Stimulated activated CD8-positive, alpha-beta memory T cell treated with anti-CD3 and anti-CD28 coated beads, Interleukin-4, amount 100 ng/mL, for 24 hours (primary cell): ENCODE measurements around the gene PAFAH1B2.
"Not testable (repeated sequence)": the region's sequence is repeated elsewhere in the genome, so short reads cannot be mapped to it uniquely, and the experiment has no call there.

Source experiments
- DNase-seq: peaks from one replicate; pipeline ENCODE4 v3.0.0-alpha.2; 2020; ENCODE audit warnings: low read depth

PAFAH1B2 gene

DNA sequence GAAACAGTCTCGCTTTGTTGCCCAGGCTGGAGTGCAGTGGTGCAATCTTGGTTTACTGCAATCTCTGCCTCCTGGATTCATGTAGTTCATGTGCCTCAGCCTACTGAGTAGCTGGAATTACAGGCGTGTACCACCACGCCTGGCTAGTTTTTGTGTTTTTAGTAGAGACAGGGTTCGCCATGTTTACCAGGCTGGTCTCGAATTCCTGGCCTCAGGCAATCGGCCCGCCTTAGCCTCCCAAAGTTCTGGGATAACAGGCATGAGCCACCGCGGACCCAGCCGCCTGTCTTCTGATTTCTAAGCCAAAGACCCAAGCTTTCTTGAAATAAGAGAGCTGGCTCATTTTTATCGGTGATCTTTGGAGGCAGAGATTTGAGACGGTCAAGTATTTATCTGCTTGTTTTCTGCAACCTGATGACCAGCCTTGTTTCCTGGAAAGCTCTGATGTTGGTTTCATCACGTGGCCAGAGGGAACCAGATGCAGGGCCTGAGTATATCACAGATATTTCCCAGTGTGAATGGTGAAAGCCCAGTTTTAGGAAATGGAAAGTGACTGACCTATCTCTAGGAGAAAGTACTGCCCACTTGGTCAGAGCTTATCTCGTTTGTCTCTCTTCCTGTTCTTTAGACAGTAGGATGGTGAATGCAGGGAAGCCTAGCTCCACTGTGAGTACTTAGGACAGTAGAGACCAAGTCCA is 28.8 kb downstream of the PAFAH1B2 start:
- DNase-seq, result no peak

DNA sequence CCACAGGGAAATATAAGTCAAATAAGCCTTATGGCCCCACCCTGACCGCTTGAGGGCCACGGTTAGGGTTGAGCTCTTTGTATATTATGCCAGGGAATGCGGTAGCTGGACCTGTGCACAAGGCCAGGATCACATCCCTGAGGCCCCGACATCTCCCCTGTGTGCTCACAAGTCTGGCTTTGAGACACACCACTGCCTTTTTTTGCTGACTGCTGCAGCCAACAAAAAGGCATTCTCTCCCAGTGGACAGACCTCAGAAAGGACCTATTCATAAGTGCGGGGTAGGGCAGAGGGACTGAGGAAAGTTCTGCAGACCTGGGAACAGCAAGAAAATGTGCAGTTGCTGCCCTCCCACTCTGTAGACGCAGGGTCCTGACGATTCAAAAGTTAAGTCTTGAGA is 31.0 kb downstream of the PAFAH1B2 start:
- DNase-seq, result no peak

- no peak for DNase-seq
Observed at GRCh38 chr11:117175781-117176180, 31.7 kb downstream of the PAFAH1B2 start.

DNA sequence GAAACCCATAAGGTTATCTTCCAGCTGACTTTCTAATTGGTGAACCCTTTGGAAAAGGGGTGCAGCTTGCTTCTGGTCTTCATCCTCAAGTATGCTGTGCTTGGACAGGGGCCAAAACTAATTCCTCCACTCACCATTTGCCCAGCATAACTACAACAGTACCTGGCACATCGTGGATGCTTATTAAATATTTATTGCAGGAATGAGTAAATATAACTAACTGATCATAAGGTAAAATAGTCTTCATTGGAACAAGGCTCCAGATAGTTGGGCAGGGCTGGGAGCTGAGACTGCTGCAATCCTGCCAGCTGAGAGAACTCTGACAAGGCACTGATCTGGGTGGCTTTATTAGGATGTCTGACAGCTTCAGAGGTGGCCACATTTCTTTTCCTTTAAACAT is 32.1 kb downstream of the PAFAH1B2 start:
- no peak for DNase-seq

GRCh38 chr11:117177534-117178209 is 33.6 kb downstream of the PAFAH1B2 start:
- DNase-seq, result no peak

DNA sequence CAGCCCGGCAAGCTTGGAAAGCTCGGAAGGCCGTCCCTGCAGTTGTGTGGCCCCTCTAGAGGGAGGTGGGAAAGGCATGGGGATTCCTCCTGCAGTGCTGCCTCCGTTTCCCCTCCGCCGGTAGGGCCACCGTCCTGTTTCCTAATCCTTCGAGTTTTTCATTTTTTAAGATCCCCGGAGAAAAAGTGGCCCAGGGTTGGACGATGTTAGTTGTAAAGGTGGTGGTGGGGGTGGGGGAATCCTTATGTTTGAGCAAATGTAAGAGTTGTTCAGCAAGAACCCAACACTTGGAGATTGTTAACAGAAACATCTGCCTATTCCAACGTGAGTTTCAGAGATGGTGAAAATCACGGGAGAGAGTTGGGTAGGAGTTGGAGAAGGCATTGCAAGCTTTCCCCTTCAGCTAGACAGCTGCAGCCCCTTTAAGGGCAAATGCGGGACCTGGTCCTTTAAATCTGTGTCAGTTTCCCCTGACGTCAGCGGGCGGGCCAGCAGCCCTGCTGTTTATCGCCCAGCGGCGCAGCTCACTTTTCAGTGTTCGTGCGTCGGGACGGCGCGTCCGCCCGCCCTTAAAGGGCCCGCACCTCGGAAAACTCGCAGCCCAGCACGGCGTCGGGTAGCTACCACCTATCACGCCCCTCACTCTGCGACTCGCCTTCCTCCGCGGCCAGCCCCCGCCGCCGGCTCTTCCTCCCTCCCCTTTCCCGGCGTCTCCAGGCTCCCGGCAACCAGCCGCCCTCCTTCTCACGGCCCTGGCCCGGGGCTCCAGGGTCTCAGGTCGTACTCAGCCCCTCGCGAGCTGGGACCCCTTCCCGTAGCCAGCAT is 34.3 kb downstream of the PAFAH1B2 start, which contains the start of gene SIDT2:
TSS of gene SIDT2 (plus strand) at position 534 of the 825 bp plus-strand sequence. CDS start 521 bp downstream, outside the sequence.
- DNase-seq, result peak; percentile 86

DNA sequence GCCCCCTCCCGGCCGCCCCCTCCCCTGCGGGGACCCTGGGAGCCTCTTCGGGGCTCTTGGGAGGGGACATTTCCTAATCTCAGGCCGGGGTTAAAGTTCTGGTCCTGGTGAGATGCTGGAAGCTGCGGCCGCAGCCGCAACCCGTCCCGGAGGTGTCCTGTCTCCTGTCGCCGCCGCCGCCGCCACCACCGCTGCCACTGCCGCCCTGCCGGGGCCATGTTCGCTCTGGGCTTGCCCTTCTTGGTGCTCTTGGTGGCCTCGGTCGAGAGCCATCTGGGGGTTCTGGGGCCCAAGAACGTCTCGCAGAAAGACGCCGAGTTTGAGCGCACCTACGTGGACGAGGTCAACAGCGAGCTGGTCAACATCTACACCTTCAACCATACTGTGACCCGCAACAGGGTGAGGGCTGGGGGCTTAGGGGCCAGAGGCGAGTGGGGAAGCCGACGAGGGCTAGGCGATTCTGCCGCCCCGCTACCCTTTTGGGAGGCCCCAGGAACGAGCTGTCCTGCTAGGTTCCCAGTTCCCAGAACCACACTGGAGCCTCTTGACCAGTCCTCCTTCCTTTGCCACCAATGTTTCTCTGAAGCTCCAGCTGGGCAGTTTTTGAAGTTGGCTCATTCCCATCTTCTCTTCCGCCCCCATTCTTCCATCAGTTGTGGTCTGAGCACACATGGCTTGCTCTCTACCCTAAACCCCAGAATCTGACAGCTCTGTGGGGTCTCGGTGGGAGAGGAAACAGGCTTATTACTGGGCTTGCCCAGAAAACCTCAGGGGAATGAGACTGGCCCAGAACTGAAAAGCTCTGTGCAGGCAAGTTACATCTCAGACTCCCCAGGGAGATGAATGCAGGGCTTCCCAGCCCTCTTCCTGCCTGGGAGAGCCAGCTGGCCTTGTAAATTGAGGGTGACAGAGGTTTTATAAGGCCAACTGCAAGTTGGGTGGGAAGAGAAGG is 35.2 kb downstream of the PAFAH1B2 start:
- DNase-seq, result peak; percentile 11

GRCh38 chr11:117180020-117180419 is 35.9 kb downstream of the PAFAH1B2 start:
- DNase-seq, result no peak

- peak; percentile 15 for DNase-seq
Observed at GRCh38 chr11:117180661-117181585, 36.8 kb downstream of the PAFAH1B2 start.

DNA sequence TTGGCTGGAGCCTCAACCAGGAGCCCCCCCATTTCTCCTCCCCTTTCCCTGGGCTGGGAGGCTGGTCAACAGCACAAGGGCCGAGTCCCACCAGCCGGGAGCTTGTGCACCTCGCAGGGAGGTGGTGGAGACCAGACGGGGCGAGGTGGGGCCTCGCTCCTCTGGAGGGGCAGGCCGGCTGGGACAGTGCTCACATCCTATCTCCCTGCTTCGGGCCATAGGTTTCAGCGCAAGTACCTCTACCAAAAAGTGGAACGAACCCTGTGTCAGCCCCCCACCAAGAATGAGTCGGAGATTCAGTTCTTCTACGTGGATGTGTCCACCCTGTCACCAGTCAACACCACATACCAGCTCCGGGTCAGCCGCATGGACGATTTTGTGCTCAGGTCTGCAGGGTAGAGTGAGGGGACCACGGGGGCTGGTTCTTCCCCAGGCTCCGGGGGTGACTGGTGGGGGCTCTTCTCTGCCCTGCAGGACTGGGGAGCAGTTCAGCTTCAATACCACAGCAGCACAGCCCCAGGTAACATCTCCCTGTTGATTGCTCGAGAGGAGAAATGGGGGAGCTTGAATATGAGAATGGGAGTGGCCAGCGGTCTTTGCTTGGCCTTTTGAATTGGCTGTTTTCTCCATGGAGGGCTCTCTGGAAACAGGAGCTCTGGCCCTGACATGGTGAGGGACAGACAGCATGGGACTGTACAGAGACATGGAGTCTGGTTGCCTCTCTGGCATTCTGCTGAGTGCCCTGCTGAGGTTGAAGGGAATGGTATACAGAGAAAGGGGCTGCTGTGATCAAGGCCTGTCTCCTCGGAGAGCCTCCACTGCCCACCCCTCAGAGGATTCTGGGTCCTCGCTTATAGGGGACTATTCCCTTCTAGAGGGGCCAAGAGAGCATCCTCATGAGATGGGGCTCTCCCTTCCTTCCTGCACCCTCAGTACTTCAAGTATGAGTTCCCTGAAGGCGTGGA is 37.8 kb downstream of the PAFAH1B2 start:
- DNase-seq, result no peak

GRCh38 chr11:117182551-117182935 is 38.5 kb downstream of the PAFAH1B2 start:
- no peak for DNase-seq

- DNase-seq, result not testable (repeated sequence)
Observed at GRCh38 chr11:117183178-117183577, 39.1 kb downstream of the PAFAH1B2 start.

DNA sequence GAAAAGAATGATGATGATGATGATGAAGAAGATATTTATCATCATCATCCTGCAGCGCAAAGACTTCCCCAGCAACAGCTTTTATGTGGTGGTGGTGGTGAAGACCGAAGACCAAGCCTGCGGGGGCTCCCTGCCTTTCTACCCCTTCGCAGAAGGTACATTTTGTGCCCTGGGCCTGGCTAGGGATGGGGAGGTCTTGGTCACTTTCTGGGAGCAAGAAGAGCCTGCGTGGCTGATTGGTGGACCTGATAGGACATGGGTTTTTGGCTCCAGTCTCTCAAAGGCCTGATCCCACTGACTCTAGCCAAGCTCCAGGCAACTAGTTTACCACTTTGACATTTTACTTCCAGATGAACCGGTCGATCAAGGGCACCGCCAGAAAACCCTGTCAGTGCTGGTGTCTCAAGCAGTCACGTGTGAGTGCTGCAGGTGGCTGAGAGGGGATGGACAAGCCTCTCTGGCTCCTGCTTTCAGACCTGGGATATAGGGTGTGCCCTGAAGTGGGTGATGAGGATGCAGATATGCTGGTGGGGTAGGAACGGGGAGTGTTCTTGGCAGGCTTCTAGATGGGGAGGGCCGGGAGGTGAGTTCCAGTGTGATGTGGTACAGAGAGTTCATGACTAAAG is 39.8 kb downstream of the PAFAH1B2 start:
- no peak for DNase-seq

DNA sequence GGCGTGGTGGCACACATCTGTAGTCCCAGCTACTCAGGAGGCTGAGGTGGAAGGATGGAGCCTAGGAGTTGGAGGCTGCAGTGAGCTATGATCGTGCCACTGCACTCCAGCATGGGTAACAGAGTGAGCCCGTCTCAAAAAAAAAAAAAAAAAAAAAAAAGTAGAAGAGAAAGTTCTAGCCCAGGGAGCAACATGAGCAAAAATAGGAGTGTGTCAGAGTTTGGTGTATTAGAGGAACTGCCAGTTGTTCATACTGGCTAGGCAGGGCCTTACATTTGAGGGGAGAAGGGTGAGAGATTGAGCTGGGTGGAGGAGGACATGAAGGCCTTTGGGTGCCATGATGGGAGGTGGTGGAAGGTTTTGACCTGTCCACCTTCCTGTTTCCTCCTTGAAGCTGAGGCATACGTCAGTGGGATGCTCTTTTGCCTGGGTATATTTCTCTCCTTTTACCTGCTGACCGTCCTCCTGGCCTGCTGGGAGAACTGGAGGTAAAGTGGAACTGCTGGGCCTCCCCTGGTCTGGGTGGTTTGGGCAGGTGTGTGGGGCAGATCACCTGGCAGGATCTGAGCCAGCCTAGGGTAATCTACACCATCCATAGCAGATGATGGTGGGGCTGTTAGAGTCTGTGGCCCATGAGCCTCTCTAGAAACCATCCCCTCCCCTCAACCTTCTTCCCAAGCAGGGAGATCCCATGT is 41.8 kb downstream of the PAFAH1B2 start:
- DNase-seq, result no peak

GRCh38 chr11:117186431-117186761 is 42.3 kb downstream of the PAFAH1B2 start:
- DNase-seq, result no peak

GRCh38 chr11:117187007-117187406 is 42.9 kb downstream of the PAFAH1B2 start:
- no peak for DNase-seq

- no peak for DNase-seq
Observed at GRCh38 chr11:117187428-117187798, 43.3 kb downstream of the PAFAH1B2 start.

- no peak for DNase-seq
Observed at GRCh38 chr11:117187799-117188481, 43.9 kb downstream of the PAFAH1B2 start.
